Activated T-cell treated with anti-CD3 and anti-CD28 coated beads, Interleukin-2, amount 50 U/mL, for 72 hours (primary cell): ENCODE data around the gene CYSRT1. TPM values are rescaled to one million over a fixed set of nuclear protein-coding genes. Genes with fewer than 3 reads are reported as not detected.
A peak's percentile ranks its signal among the peaks of the same experiment; 100 is the strongest.
"Not testable (repeated sequence)": the region's sequence is repeated elsewhere in the genome, so short reads cannot be mapped to it uniquely, and the experiment has no call there.

ENCODE experiments used
- ATAC-seq, 2 donors: fragments of 150-1000 bp; cut with Tn5 transposase; replicated peaks in 1 of 2; 2 replicates each; pipeline ENCODE4 v1.10.0; 2021; ENCODE audit warnings: moderate library complexity in 2 of 2, mild to moderate bottlenecking in 1 of 2
- DNase-seq, 2 donors: peaks; one replicate each; pipeline ENCODE4 v3.0.0; 2021 to 2022; ENCODE audit warnings: mixed read lengths in 1 of 2
- H3K27ac Mint-ChIP-seq: one replicate; pipeline ENCODE4 v1.8.0; 2022; ENCODE audit warnings: mild to moderate bottlenecking, moderate library complexity, mixed read lengths
- H3K27me3 Mint-ChIP-seq: one replicate; pipeline ENCODE4 v1.8.0; 2022; ENCODE audit warnings: low read depth, mixed read lengths
- H3K36me3 Mint-ChIP-seq, 2 donors: one replicate each; pipeline ENCODE4 v1.8.0; 2022; ENCODE audit warnings: mixed read lengths in 2 of 2, mild to moderate bottlenecking in 1 of 2; ENCODE audit not compliant: insufficient read depth in 2 of 2
- H3K4me1 Mint-ChIP-seq: one replicate; pipeline ENCODE4 v1.8.0; 2022; ENCODE audit warnings: low read depth, mixed read lengths
- H3K4me3 Mint-ChIP-seq, 2 donors: one replicate each; pipeline ENCODE4 v1.8.0; 2022; ENCODE audit warnings: mild to moderate bottlenecking in 2 of 2, mixed read lengths in 2 of 2, moderate library complexity in 2 of 2
- H3K9me3 Mint-ChIP-seq, 2 donors: one replicate each; pipeline ENCODE4 v1.8.0; 2022; ENCODE audit warnings: mixed read lengths in 2 of 2
- total RNA-seq, 2 donors: library from RNA; stranded (reverse); gene quantifications; one replicate each; pipeline ENCODE4 v1.2.3, GENCODE V29; 2022

The CYSRT1 gene
- total RNA-seq, 2 donors from 2014 or later: 1.0 to 2.0 TPM

DNA sequence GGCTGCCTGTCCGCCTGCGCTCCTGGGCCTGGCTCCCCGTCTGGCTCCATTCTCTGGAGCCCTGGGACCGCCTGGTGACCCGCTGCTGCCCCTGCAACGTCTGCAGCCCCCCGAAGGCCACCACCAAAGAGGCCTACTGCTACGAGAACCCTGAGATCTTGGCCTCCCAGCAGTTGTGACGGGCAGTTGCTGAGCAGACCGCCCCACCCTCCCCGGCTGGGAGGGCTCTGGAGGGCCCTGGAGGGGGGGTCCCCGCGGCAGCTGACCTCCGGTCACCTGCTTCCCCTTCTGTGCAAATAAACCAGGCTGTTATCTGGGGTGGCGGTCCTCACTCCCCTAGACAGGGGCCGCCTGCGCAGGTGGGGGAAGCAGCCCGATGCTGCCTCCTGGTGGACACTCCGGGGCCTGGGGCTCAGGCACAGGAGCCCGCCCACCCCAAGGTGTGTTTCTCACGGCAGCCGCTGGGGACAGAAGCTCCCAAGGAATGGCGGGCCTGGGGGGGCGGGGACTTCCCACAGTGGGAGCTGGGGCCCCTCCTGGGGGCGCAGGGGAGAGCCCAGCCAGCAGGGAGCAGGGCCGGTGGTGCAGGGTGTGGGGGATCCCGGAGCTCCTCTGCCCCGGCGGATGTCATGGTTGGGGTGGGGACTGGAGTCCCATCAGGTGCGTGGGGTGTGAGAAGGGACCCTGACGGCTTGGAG, 11.4 kb downstream of the CYSRT1 start:
- peak; percentile 93 to 94 for DNase-seq
- H3K36me3 Mint-ChIP-seq: peaks cover 0 to 4% of the 10 kb centered on the region in 2 donors
- H3K27me3 Mint-ChIP-seq: no peaks in the 10 kb centered on the region
- ATAC-seq: peak; percentile 26 to 35
- H3K27ac Mint-ChIP-seq: no peak overlapping the region
- peak overlapping the region; percentile 43 to 52 for H3K4me3 Mint-ChIP-seq
- peaks cover 7% of the 10 kb centered on the region for H3K4me1 Mint-ChIP-seq
- no peaks in the 10 kb centered on the region for H3K9me3 Mint-ChIP-seq

DNA sequence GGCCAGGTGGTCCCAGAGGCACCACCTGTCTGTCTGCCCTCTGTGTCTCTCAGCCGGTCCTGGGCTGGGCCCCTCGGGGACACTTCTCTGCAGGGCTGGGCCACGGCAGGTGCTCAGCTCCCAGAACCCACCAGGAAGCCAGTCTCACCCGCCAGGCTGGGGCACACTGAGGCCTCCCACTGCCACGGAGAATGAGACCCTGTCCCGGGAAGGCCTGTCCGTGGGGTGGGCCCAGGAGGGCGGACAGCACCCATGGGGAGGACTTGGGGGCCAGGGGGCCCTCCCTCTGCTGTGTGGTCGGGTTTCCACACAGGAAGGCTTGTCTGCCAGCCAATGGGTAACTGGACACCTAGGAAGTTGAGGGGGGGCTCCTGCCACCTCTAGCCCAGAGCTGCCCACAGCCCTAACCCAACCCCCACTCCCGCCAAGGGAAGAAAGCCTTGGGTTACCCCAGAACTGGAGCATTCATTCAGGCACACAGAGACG, 12.0 kb downstream of the CYSRT1 start:
- H3K4me1 Mint-ChIP-seq: peaks cover 7% of the 10 kb centered on the region
- no peak for ATAC-seq
- H3K27me3 Mint-ChIP-seq: no peaks in the 10 kb centered on the region
- peaks cover 0 to 4% of the 10 kb centered on the region in 2 donors for H3K36me3 Mint-ChIP-seq
- H3K9me3 Mint-ChIP-seq: no peaks in the 10 kb centered on the region
- no peak for DNase-seq
- peak overlapping the region; percentile 43 to 52 for H3K4me3 Mint-ChIP-seq
- no peak overlapping the region for H3K27ac Mint-ChIP-seq

DNA sequence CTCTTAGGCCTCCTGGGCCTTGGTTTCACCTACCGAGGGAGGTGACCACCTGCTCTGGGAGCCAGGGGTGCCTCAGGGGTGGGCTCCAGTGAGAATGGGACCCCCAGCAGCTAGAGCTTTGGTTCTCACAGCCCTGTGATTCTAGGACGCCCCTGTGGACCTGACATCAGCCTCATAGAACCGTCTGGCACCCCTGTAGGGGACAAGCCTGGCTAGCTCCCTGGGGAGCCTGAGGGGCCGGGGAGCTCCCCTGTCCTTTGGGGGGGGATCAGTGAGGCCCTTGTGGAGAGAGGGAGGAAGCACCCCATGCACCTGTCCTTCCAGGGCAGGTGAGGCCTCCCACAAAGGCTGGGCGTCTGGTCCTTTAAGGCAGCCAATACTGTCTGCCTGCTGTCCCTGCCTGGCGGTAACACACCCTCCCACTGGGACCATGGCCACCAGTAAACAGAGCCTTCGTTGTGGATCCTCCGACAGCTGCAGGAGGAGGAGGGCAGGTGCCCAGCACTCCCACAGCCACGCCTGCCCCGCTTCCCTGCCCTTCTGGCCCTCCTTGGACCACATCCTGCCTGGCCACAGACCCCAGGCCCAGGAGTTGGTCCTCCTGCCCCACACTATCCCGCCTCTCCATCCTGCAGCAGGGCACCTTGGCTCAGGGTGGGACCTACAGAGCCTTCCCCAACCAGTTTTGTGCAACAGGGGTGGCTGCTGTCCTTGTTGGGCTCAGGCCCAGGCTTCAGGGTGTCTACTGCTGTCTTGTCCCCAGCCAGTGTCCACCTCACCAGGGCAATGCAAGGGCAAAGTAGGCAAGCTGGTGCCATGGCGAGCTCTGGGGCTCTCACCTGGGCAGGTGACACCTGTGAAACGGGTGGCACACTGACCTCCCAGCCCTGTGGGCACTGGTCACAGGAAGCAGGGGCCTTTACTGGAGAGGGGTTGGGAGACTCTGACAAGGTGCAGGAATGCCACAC, 13.1 kb downstream of the CYSRT1 start:
- Mint-ChIP-seq H3K27me3 (no peaks in the 10 kb centered on the region), H3K27ac (no peak overlapping the region)
- no peak for DNase-seq

DNA sequence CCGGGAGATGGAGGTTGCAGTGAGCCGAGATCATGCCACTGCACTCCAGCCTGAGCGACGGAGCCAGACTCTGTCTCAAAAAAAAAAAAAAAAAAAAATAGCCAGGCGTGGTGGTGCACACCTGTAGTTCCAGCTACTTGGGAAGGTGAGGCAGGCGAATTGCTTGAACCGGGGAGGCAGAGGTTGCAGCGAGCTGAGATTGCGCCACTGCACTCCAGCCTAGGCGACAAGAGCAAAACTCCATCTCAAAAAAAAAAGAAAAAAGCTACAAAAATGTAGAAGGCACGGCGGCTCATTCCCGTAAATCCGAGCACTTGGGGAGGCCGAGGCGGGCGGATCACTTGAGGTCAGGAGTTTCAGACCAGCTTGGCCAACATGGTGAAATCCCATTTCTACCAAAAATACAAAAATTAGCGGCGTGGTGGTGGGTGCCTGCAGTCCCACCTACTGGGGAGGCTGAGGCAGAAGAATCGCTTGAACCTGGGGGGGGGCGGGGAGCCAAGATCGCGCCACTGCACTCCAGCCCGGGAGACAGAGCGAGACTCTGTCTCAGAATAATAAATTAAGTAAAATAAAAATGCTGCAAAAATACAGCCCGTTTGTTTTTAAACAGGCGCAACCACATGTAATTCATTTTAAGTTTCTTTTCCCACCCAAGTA, 14.7 kb downstream of the CYSRT1 start:
- peaks cover 32% of the 10 kb centered on the region for H3K4me1 Mint-ChIP-seq
- not testable (repeated sequence) for ATAC-seq, H3K27me3 Mint-ChIP-seq, H3K9me3 Mint-ChIP-seq, DNase-seq
- H3K4me3 Mint-ChIP-seq: peak overlapping the region; percentile 78 to 91
- H3K36me3 Mint-ChIP-seq: peaks cover 9 to 11% of the 10 kb centered on the region in 2 donors
- peak overlapping the region; percentile 73 for H3K27ac Mint-ChIP-seq

More for the DNA sequence above, 13.1 kb downstream of the CYSRT1 start:
- Mint-ChIP-seq H3K4me1 (peaks cover 18% of the 10 kb centered on the region), H3K4me3 (peak overlapping the region; percentile 18 to 91), H3K36me3 (peaks cover 8 to 9% of the 10 kb centered on the region in 2 donors), H3K9me3 (no peaks in the 10 kb centered on the region)
- ATAC-seq: no peak

DNA sequence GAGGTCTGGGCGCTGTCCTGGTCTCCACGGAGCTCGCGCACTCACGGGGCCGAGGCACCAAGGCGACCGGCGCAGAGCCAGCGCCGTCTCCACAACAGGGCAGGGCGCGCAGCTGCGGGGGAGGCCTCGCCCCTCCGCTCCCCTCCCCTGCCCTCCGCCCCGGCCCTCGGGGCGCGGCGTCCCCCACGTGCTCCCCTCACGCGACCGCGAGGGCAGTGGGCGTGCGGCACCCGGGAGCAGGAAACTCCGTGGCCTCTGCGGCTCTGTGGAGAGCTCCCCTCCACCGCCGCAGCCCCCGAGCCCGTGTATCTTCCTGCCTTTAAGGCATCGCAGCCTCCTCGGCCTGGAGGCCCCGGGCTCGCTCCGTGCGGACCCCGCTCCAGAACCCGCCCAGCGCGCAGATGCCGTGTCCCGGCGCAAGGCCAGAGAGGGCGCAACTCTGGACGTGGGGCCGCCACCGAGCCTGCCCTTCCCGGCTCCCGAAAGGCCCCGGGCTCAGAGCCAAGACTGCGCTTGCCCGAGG, 15.4 kb downstream of the CYSRT1 start:
- Mint-ChIP-seq H3K4me3 (peak overlapping the region; percentile 78 to 91), H3K27ac (no peak overlapping the region), H3K36me3 (peaks cover 9 to 11% of the 10 kb centered on the region in 2 donors), H3K9me3 (no peaks in the 10 kb centered on the region), H3K4me1 (peaks cover 32% of the 10 kb centered on the region), H3K27me3 (no peaks in the 10 kb centered on the region)
- peak; percentile 31 to 36 for ATAC-seq
- peak; percentile 74 to 79 for DNase-seq

DNA sequence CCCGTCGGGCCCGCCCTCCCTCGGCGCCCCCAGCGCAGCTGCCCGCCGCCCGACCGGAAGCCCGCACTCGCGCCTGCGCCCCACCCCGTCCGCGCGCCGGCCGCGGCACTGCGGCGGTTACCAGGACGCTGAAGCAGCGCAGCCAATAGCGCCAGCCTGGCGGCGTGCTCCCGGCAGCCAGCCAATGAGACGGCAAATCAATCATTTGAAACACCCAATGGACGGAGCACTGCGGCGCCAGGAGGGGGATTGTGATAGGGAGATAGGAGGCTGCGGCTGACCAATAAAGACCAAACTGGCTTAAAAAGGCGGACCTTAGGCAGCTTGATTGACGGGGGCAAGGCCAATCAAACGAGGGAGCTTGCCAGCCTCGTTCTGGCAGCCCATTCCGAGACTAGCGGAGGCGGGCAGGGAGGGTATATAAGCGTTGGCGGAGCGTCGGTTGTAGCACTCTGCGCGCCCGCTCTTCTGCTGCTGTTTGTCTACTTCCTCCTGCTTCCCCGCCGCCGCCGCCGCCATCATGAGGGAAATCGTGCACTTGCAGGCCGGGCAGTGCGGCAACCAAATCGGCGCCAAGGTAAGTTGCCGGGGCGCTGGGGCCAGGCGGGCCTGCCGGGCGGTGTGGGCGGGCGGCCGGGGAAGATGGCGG, 16.0 kb downstream of the CYSRT1 start, which contains the start of gene TUBB4B:
TSS of gene TUBB4B (plus strand) at position 447 of the 649 bp plus-strand sequence. CDS start at position 521, 74 bp downstream.
- Mint-ChIP-seq H3K27ac (peak within 1 kb of the TSS; percentile 97), H3K4me1 (peaks cover 32% of the 10 kb centered on the region), H3K27me3 (no peaks in the 10 kb centered on the region), H3K4me3 (peak within 1 kb of the TSS; percentile 88 to 91), H3K36me3 (peaks cover 9 to 11% of the 10 kb centered on the region in 2 donors), H3K9me3 (no peaks in the 10 kb centered on the region)
- DNase-seq (peak; percentile 97 to 98), ATAC-seq (peak; percentile 70 to 75)

DNA sequence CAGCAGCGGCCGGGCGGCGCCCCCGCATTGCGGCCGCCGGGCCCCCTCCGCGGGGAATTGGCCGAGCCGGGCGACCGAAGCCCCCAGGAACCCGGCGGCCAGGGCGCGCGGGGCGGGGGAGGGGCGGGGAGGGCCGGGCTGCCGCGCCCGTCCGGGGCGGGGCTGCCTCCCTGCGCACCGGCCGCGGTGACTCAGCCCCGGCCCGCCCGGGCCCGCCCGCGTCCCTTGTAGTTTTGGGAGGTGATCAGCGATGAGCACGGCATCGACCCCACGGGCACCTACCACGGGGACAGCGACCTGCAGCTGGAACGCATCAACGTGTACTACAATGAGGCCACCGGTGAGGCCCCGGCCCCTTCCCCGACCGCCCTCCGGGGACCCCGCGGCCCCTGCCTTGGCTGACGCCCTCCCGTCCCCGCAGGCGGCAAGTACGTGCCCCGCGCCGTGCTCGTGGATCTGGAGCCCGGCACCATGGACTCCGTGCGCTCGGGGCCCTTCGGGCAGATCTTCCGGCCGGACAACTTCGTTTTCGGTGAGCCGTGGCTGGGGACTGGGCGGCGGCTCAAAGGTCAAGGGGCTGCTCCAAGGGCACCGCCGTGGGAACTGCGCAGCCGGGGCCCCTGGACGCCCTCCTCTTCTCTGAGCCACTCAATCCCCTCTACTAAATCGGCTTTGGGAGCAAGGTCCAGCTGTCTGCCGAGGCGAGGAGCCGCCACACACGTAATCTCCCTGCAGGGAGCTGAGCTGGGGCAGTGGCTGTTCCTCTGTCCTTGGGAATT, 16.7 kb downstream of the CYSRT1 start:
- Mint-ChIP-seq H3K27ac (peak overlapping the region; percentile 93), H3K4me1 (peaks cover 32% of the 10 kb centered on the region), H3K4me3 (peak overlapping the region; percentile 88 to 91), H3K36me3 (peaks cover 9 to 11% of the 10 kb centered on the region in 2 donors), H3K9me3 (no peaks in the 10 kb centered on the region), H3K27me3 (no peaks in the 10 kb centered on the region)
- DNase-seq (peak; percentile 75 to 77), ATAC-seq (peak; percentile 24 to 26)

DNA sequence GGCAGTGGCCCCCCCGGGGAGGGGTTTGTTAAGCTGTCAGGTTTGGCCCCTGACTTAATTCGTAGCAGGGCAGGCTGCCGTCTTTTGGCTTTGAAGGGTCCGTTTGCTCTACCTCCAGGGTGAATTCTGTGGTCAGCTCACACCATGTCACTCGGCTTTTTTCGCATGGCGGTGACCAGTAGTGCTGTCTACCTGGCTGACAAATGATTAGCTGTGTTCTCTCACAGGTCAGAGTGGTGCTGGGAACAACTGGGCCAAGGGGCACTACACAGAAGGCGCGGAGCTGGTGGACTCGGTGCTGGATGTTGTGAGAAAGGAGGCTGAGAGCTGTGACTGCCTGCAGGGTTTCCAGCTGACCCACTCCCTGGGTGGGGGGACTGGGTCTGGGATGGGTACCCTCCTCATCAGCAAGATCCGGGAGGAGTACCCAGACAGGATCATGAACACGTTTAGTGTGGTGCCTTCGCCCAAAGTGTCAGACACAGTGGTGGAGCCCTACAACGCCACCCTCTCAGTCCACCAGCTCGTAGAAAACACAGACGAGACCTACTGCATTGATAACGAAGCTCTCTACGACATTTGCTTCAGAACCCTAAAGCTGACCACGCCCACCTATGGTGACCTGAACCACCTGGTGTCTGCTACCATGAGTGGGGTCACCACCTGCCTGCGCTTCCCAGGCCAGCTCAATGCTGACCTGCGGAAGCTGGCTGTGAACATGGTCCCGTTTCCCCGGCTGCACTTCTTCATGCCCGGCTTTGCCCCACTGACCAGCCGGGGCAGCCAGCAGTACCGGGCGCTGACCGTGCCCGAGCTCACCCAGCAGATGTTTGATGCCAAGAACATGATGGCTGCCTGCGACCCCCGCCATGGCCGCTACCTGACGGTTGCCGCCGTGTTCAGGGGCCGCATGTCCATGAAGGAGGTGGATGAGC, 17.6 kb downstream of the CYSRT1 start:
- Mint-ChIP-seq H3K27me3 (no peaks in the 10 kb centered on the region), H3K9me3 (no peaks in the 10 kb centered on the region), H3K36me3 (peaks cover 9 to 11% of the 10 kb centered on the region in 2 donors), H3K27ac (peak overlapping the region; percentile 93), H3K4me1 (peaks cover 32% of the 10 kb centered on the region), H3K4me3 (peak overlapping the region; percentile 85 to 88)
- ATAC-seq: no peak
- DNase-seq: no peak

DNA sequence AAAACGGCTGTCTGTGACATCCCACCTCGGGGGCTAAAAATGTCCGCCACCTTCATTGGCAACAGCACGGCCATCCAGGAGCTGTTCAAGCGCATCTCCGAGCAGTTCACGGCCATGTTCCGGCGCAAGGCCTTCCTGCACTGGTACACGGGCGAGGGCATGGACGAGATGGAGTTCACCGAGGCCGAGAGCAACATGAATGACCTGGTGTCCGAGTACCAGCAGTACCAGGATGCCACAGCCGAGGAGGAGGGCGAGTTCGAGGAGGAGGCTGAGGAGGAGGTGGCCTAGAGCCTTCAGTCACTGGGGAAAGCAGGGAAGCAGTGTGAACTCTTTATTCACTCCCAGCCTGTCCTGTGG, 18.3 kb downstream of the CYSRT1 start:
- peak overlapping the region; percentile 93 for H3K27ac Mint-ChIP-seq
- DNase-seq, ATAC-seq, H3K27me3 Mint-ChIP-seq, H3K9me3 Mint-ChIP-seq: not testable (repeated sequence)
- peaks cover 9 to 11% of the 10 kb centered on the region in 2 donors for H3K36me3 Mint-ChIP-seq
- peaks cover 32% of the 10 kb centered on the region for H3K4me1 Mint-ChIP-seq
- H3K4me3 Mint-ChIP-seq: peak overlapping the region; percentile 85 to 88

DNA sequence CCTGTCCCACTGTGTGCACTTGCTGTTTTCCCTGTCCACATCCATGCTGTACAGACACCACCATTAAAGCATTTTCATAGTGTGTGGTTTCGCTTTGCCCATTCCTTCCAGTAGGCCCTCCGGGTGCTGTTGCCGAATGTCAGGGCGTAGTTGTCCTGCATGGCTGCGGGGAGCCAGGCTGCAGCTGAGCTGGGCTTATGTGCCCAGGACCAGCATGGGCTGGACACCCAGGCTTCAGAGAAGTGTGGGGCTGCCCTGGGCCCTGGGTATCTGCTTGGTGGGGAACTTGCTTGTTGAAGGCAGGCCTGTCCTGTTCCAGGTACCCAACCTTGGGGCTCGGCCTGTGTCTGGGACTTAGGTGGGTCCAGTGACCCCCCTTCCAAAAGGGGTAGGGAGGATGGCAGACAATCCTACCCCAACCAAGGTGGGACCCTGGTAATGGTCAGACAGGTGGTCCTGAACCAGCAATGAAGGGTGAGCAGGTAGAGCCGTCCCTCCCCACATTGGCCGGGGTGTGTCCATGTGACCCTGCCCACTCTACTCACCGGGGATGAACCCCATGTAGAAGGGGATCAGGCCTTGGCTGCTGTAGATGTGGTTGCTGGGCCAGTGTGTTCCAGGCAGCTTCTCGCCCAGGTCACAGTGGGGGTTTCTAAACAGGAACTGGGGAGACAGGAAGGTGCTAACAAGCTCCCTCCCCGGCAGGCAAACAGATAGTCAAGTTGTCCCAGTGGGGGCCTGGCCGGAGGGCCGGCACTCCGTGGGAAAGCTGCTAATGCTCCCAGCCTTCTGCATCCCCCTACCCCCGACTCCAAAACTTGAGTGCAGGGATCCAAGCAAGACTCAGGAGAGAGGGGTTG, 18.9 kb downstream of the CYSRT1 start:
- Mint-ChIP-seq H3K9me3 (no peaks in the 10 kb centered on the region), H3K27ac (peak overlapping the region; percentile 28), H3K4me3 (peak overlapping the region; percentile 41 to 85), H3K36me3 (peaks cover 9 to 11% of the 10 kb centered on the region in 2 donors), H3K27me3 (no peaks in the 10 kb centered on the region), H3K4me1 (peaks cover 29% of the 10 kb centered on the region)
- no peak for ATAC-seq
- DNase-seq: no peak
